OCI-LY3 (cell line): Measurements from ENCODE around the gene TSN.

ENCODE experiments used
- EZH2phosphoT487 ChIP-seq: fragments of 200-600 bp; shearing (Covaris generic); IDR thresholded peaks from 2 replicates; pipeline ENCODE4 v1.6.1; 2018; ENCODE audit warnings: antibody characterized with exemption, mixed run types, low read depth
- TF ChIP-seq, protein P1 (sequence below): fragments of 200-600, 300-600 bp; sonication (generic); IDR thresholded peaks from 2 replicates; pipeline ENCODE4 v1.5.1; 2014; ENCODE audit warnings: antibody characterized with exemption, low read length, low read depth

DNA sequence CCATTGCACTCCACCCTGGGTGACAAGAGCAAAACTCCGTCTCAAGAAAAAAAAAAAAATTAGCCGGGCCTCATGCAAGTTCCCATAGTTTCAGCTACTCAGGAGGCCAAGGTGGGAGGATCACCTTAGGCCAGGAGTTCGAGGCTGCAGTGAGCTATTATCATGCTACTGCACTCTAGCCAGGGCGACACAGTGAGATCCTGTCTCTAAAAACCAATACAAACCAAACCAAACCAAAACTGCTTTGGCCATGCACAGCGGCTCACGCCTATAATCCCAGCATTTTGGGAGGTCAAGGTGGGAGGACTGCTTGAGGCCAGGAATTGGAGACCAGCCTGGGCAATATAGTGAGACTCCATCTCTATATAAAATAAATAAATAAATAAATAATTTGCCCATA lies 37.9 kb upstream of the TSN start:
- TF ChIP-seq, protein P1, sequence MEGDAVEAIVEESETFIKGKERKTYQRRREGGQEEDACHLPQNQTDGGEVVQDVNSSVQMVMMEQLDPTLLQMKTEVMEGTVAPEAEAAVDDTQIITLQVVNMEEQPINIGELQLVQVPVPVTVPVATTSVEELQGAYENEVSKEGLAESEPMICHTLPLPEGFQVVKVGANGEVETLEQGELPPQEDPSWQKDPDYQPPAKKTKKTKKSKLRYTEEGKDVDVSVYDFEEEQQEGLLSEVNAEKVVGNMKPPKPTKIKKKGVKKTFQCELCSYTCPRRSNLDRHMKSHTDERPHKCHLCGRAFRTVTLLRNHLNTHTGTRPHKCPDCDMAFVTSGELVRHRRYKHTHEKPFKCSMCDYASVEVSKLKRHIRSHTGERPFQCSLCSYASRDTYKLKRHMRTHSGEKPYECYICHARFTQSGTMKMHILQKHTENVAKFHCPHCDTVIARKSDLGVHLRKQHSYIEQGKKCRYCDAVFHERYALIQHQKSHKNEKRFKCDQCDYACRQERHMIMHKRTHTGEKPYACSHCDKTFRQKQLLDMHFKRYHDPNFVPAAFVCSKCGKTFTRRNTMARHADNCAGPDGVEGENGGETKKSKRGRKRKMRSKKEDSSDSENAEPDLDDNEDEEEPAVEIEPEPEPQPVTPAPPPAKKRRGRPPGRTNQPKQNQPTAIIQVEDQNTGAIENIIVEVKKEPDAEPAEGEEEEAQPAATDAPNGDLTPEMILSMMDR: no peak
- no peak for TF ChIP-seq EZH2phosphoT487
